Left ventricle myocardium superior (tissue), 1 donor: Measurements from ENCODE around the gene S1PR3. TPM values are rescaled to one million over a fixed set of nuclear protein-coding genes. Genes with fewer than 3 reads are reported as not detected.
A peak's percentile ranks its signal among the peaks of the same experiment; 100 is the strongest.
"Not testable (repeated sequence)": the region's sequence is repeated elsewhere in the genome, so short reads cannot be mapped to it uniquely, and the experiment has no call there.

Experiments used
- ATAC-seq: fragments of 200-7000 bp; cut with Tn5 transposase; one replicate; pipeline ENCODE4 v1.9.1; 2020; ENCODE audit warnings: mild to moderate bottlenecking, moderate library complexity
- DNase-seq: peaks from one replicate; pipeline ENCODE4 v3.0.0-alpha.2; 2020
- intact Hi-C: fragments of 100-400 bp; cut with micrococcal nuclease; formaldehyde crosslinking; loops from one replicate; pipeline ENCODE4 v1.11.0; 2022
- long read RNA-seq: library from polyadenylated mRNA; unstranded; transcript quantifications from one replicate; pipeline ENCODE4 v2.0.0, GENCODE V29; 2021
- total RNA-seq: library from RNA; stranded (reverse); fragmentation: NEBNext Ultra II Directional; extraction: Animal tissue kit (Norgen Biotek cat#: 25700); gene quantifications from one replicate; pipeline ENCODE4 v1.2.1, GENCODE V29; 2021
- donor health status: DM: no; HTN: yes; CAD: no; lungs with severe emphysema.

S1PR3 gene
- total RNA-seq: 19.8 TPM
- long read RNA-seq, full-length matches to known transcripts: 18 of 19 reads
- long read RNA-seq, partial matches to known transcripts: 0 of 19 reads
- long read RNA-seq, other reads (novel, unspliced or antisense): 1 of 19 reads

GRCh38 chr9:88991066-88992034 lies at the start of gene S1PR3:
Gene S1PR3 (plus strand): TSS chr9:88991468. CDS start chr9:89001201, 9,733 bp downstream.
- peak; percentile 91 for ATAC-seq
- peak; percentile 85 for DNase-seq
- intact Hi-C loops: no loop called here

GRCh38 chr9:88941586-88941985 lies 49.7 kb upstream of the S1PR3 start:
- intact Hi-C loops, DNase-seq, ATAC-seq: not testable (repeated sequence)

GRCh38 chr9:88942411-88942810 lies 48.9 kb upstream of the S1PR3 start:
- no peak for ATAC-seq
- intact Hi-C loops: no loop called here
- no peak for DNase-seq

GRCh38 chr9:88945636-88946333 lies 45.5 kb upstream of the S1PR3 start:
- DNase-seq (no peak), ATAC-seq (no peak)
- intact Hi-C loops: no loop called here

- intact Hi-C loops: no loop called here
- DNase-seq (no peak), ATAC-seq (no peak)
Observed at GRCh38 chr9:88947581-88948573, 43.4 kb upstream of the S1PR3 start.

- DNase-seq: peak; percentile 58
- intact Hi-C loops: no loop called here
- peak; percentile 94 for ATAC-seq
Observed at GRCh38 chr9:88949425-88949824, 41.8 kb upstream of the S1PR3 start.

- DNase-seq (no peak), ATAC-seq (peak; percentile 12)
- intact Hi-C loops: no loop called here
Observed at GRCh38 chr9:88949961-88950340, 41.3 kb upstream of the S1PR3 start.

GRCh38 chr9:88950341-88951154 lies 40.7 kb upstream of the S1PR3 start:
- ATAC-seq (no peak), DNase-seq (no peak)
- intact Hi-C loops: no loop called here

GRCh38 chr9:88951155-88951542 lies 40.1 kb upstream of the S1PR3 start:
- DNase-seq (no peak), ATAC-seq (no peak)
- intact Hi-C loops: no loop called here

- DNase-seq (no peak), ATAC-seq (no peak)
- intact Hi-C loops: no loop called here
Observed at GRCh38 chr9:88952086-88952615, 39.1 kb upstream of the S1PR3 start.

GRCh38 chr9:88952976-88953375 lies 38.3 kb upstream of the S1PR3 start:
- intact Hi-C loops: no loop called here
- DNase-seq (no peak), ATAC-seq (no peak)

GRCh38 chr9:88953381-88954029 lies 37.8 kb upstream of the S1PR3 start:
- ATAC-seq: peak; percentile 29
- intact Hi-C loops: no loop called here
- DNase-seq: no peak

- ATAC-seq (no peak), DNase-seq (no peak)
- intact Hi-C loops: no loop called here
Observed at GRCh38 chr9:88954066-88954465, 37.2 kb upstream of the S1PR3 start.

GRCh38 chr9:88957526-88957925 lies 33.7 kb upstream of the S1PR3 start:
- intact Hi-C loops: no loop called here
- DNase-seq (no peak), ATAC-seq (no peak)

- intact Hi-C loops: no loop called here
- no peak for ATAC-seq
Observed at GRCh38 chr9:88959727-88960469, 31.4 kb upstream of the S1PR3 start.

GRCh38 chr9:88960632-88961031 lies 30.6 kb upstream of the S1PR3 start:
- DNase-seq: no peak
- ATAC-seq: no peak
- intact Hi-C loops: no loop called here

More at GRCh38 chr9:88959727-88960469, 31.4 kb upstream of the S1PR3 start:
- DNase-seq: no peak

GRCh38 chr9:88965473-88965872 lies 25.8 kb upstream of the S1PR3 start:
- ATAC-seq: peak; percentile 95
- intact Hi-C loops: no loop called here
- DNase-seq: peak; percentile 62
